ENCODE measurements around the gene PRSS50. TPM values are rescaled to one million over a fixed set of nuclear protein-coding genes. Genes with fewer than 3 reads are reported as not detected.

Gene PRSS50
- total RNA-seq, 2 experiments from 2014 or later, result not detected

GRCh38 chr3:46719044-46719565 lies 1.4 kb upstream of the PRSS50 start:
- Mint-ChIP-seq H3K27me3 (peaks cover 16% of the 10 kb centered on the region), H3K36me3 (ENCODE audit: low read depth) (no peaks in the 10 kb centered on the region), H3K4me1 (ENCODE audit: low read depth) (no peaks in the 10 kb centered on the region), H3K4me3 (no peak overlapping the region), H3K9me3 (peaks cover 3% of the 10 kb centered on the region), H3K27ac (no peak overlapping the region)
- ChIA-PET POLR2A (no interaction called here), CTCF (interaction anchor here (0.7 to 1.7 kb wide), 2 partner anchors 13 to 190 kb away, joined by 3 to 4 read pairs; no protein-coding TSS in a partner anchor)
- TF ChIP-seq CTCF (IDR thresholded peaks at IDR 0.05), result no peak
- intact Hi-C loops (cut with micrococcal nuclease), result no loop called here
- no peak for DNase-seq
- ATAC-seq, result no peak

GRCh38 chr3:46716461-46717441 lies 918 bp downstream of the PRSS50 start:
- DNase-seq, result no peak
- TF ChIP-seq CTCF (IDR thresholded peaks at IDR 0.05), result no peak
- intact Hi-C loops (cut with micrococcal nuclease), result no loop called here
- H3K27ac Mint-ChIP-seq, result no peak overlapping the region
- no peak for ATAC-seq
- peaks cover 3% of the 10 kb centered on the region for H3K9me3 Mint-ChIP-seq
- CTCF ChIA-PET, result interaction anchor here (0.9 to 1.7 kb wide), 5 partner anchors 11 to 193 kb away, joined by 3 to 4 read pairs (median 3); no protein-coding TSS in a partner anchor
- peaks cover 16% of the 10 kb centered on the region for H3K27me3 Mint-ChIP-seq
- POLR2A ChIA-PET, result no interaction called here
- no peaks in the 10 kb centered on the region for H3K4me1 Mint-ChIP-seq (ENCODE audit: low read depth)
- H3K4me3 Mint-ChIP-seq, result no peak overlapping the region
- no peaks in the 10 kb centered on the region for H3K36me3 Mint-ChIP-seq (ENCODE audit: low read depth)

- CTCF ChIA-PET, result interaction anchor here (0.9 to 1.1 kb wide), 2 partner anchors 10 kb away, joined by 3 to 7 read pairs; no protein-coding TSS in a partner anchor
Observed at GRCh38 chr3:46715507-46716175, 2.0 kb downstream of the PRSS50 start.

GRCh38 chr3:46714728-46715506 lies 2.8 kb downstream of the PRSS50 start:
- ChIA-PET CTCF (interaction anchor here (1.1 kb wide), 1 partner anchor 10 kb away, joined by 7 read pairs; no protein-coding TSS in a partner anchor), POLR2A (no interaction called here)
- Mint-ChIP-seq H3K4me1 (ENCODE audit: low read depth) (no peaks in the 10 kb centered on the region), H3K27ac (no peak overlapping the region), H3K4me3 (no peak overlapping the region), H3K36me3 (ENCODE audit: low read depth) (no peaks in the 10 kb centered on the region), H3K27me3 (peaks cover 11% of the 10 kb centered on the region), H3K9me3 (no peaks in the 10 kb centered on the region)
- no peak for TF ChIP-seq CTCF (IDR thresholded peaks at IDR 0.05)
- ATAC-seq (no peak), DNase-seq (no peak)
- intact Hi-C loops (cut with micrococcal nuclease), result no loop called here

More at GRCh38 chr3:46715507-46716175, 2.0 kb downstream of the PRSS50 start:
- no peak for TF ChIP-seq CTCF (IDR thresholded peaks at IDR 0.05)
- Mint-ChIP-seq H3K9me3 (no peaks in the 10 kb centered on the region), H3K36me3 (ENCODE audit: low read depth) (no peaks in the 10 kb centered on the region), H3K27ac (no peak overlapping the region), H3K27me3 (peaks cover 12% of the 10 kb centered on the region), H3K4me3 (no peak overlapping the region), H3K4me1 (ENCODE audit: low read depth) (no peaks in the 10 kb centered on the region)
- ATAC-seq, result no peak
- no peak for DNase-seq
- POLR2A ChIA-PET, result no interaction called here
- intact Hi-C loops (cut with micrococcal nuclease), result no loop called here
